NCI-H510A treated with DMSO at 0.1 percent for 48 hours (cell line): ENCODE data around the gene RETREG3.
A peak's percentile ranks its signal among the peaks of the same experiment; 100 is the strongest.

ENCODE experiments used
- DNase-seq: peaks from one replicate; lab custom pipeline; 2025; lab: John Stamatoyannopoulos, UW

RETREG3 gene

DNA sequence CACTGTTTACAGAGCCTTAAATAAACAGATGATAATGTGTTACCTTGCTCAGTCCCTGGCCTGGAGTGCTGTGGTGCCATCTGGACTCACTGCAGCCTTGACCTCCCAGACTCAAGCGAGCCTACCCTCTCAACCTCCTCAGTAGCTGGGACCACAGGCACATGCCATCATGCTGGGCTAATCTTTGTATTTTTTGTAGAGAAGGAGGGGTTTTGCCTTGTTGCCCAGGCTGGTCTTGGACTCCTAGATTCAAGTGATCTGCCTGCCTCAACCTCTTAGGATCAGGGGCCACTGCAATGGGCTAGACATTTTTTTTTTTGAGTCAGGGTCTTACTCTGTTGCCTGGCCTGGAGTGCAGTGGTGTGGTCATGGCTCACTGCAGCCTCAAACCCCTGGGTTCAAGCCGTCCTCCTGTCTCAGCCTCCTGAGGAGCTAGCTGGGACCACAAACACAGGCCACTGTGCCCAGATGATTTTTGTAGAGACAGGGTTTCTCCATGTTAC is 78.2 kb downstream of the RETREG3 start:
- DNase-seq = peak; percentile 50
